ENCODE results near the gene KIZ. TPM values are rescaled to one million over a fixed set of nuclear protein-coding genes. Genes with fewer than 3 reads are reported as not detected.
"Not testable (repeated sequence)": the region's sequence is repeated elsewhere in the genome, so short reads cannot be mapped to it uniquely, and the experiment has no call there.

Gene KIZ
- total RNA-seq, 6 experiments from 2014 or later, result 11.5 to 18.8 (median 14.0) TPM

DNA sequence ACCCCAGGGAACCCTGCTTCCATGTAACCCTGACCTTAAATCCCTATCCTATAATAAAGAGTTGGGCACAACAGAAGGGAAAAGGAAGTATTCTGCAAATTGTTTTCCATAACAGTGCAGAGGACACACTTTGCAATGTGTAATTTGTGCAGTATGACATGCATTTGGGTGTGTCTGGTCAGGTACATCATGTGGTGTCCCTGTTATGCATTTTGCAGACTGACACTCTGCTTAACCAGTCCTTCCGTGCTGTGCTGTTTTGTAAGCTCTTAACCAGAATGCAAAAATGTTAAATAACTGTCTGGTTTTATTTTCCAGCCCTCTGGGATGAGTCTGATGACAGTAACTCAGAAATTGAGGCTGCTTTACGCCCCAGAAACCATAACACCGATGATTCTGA is 120.3 kb downstream of the KIZ start:
- H3K27ac Mint-ChIP-seq, result no peak overlapping the region
- no peaks in the 10 kb centered on the region for H3K36me3 Mint-ChIP-seq (ENCODE audit: low read depth)
- TF ChIP-seq, protein P1, sequence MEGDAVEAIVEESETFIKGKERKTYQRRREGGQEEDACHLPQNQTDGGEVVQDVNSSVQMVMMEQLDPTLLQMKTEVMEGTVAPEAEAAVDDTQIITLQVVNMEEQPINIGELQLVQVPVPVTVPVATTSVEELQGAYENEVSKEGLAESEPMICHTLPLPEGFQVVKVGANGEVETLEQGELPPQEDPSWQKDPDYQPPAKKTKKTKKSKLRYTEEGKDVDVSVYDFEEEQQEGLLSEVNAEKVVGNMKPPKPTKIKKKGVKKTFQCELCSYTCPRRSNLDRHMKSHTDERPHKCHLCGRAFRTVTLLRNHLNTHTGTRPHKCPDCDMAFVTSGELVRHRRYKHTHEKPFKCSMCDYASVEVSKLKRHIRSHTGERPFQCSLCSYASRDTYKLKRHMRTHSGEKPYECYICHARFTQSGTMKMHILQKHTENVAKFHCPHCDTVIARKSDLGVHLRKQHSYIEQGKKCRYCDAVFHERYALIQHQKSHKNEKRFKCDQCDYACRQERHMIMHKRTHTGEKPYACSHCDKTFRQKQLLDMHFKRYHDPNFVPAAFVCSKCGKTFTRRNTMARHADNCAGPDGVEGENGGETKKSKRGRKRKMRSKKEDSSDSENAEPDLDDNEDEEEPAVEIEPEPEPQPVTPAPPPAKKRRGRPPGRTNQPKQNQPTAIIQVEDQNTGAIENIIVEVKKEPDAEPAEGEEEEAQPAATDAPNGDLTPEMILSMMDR (IDR thresholded peaks at IDR 0.05), result no peak
- no peaks in the 10 kb centered on the region for H3K9me3 Mint-ChIP-seq
- no peaks in the 10 kb centered on the region; the same call in 1 of the 2 replicates for H3K27me3 Mint-ChIP-seq (ENCODE audit: insufficient read depth)
- no peak overlapping the region for H3K4me3 Mint-ChIP-seq
- H3K4me1 Mint-ChIP-seq (ENCODE audit: low read depth), result no peaks in the 10 kb centered on the region
- no peak for DNase-seq

DNA sequence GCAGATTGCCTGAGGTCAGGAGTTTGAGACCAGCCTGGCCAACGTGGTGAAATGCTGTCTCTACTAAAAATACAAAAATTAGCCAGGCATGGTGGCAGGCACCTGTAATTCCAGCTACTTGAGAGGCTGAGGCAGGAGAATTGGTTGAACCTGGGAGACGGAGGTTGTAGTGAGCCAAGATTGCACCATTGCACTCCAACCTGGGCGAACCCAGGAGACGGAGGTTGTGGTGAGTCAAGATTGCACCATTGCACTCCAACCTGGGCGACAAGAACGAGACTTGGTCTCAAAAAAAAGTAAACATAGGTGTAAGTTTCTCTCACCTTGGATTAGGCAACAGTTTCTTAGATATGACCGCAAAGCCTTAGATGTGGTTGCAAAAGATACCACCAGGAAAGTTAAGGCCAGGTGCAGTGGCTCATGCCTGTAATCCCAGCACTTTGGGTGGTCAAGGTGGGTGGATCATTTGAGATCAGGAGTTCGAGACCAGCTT is 121.8 kb downstream of the KIZ start:
- H3K36me3 Mint-ChIP-seq (ENCODE audit: low read depth); H3K27ac Mint-ChIP-seq; H3K27me3 Mint-ChIP-seq (ENCODE audit: insufficient read depth); DNase-seq; H3K4me1 Mint-ChIP-seq (ENCODE audit: low read depth); H3K4me3 Mint-ChIP-seq; H3K9me3 Mint-ChIP-seq: not testable (repeated sequence)

DNA sequence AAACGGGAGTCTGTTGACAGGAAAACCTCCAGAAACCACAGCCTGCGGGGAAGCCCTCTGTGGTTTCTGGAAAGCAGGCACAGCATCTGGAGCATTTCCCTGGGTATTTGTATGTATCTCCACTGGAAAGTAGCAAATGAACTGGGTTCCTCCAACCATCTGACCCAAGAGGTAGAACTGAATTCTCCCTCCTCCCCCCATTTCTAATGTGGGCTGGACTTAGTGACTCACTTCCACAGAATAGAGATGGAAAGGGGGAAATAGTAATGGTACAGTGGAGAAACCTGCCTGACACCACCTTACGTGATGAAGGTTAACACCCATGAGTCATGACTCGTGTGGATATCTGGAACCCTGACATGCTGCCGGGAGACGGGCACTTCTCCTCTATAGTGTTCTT is 125.4 kb downstream of the KIZ start:
- TF ChIP-seq, protein P1 (IDR thresholded peaks at IDR 0.05), result no peak
- Mint-ChIP-seq H3K4me3 (no peak overlapping the region), H3K9me3 (no peaks in the 10 kb centered on the region), H3K36me3 (ENCODE audit: low read depth) (no peaks in the 10 kb centered on the region), H3K27me3 (ENCODE audit: insufficient read depth) (no peaks in the 10 kb centered on the region; the same call in 1 of the 2 replicates), H3K27ac (no peak overlapping the region), H3K4me1 (ENCODE audit: low read depth) (no peaks in the 10 kb centered on the region)
- no peak for DNase-seq

DNA sequence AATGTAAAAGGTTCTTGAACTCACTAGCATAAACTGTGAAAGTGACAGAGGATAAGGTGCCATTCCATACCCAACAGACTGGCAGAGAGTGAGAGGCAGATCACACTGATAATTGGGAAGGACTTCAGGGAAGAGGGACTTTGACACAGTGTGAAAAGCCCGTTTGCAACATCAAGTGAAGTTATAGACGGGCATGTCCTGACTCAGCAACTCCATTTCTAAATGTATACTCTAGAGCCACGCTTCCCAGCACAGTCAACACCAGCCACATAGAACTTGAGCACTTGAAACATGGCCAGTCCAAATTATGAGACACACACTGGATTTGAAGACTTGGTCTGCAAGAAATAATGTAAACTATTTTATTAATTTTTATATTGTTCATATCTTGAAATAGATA is 131.3 kb downstream of the KIZ start:
- H3K27ac Mint-ChIP-seq, result no peak overlapping the region
- no peaks in the 10 kb centered on the region for H3K9me3 Mint-ChIP-seq
- H3K36me3 Mint-ChIP-seq (ENCODE audit: low read depth), result no peaks in the 10 kb centered on the region
- H3K4me1 Mint-ChIP-seq (ENCODE audit: low read depth), result no peaks in the 10 kb centered on the region
- no peak for DNase-seq
- TF ChIP-seq, protein P1 (IDR thresholded peaks at IDR 0.05), result no peak
- H3K27me3 Mint-ChIP-seq (ENCODE audit: insufficient read depth), result peaks cover 2% of the 10 kb centered on the region
- H3K4me3 Mint-ChIP-seq, result no peak overlapping the region

DNA sequence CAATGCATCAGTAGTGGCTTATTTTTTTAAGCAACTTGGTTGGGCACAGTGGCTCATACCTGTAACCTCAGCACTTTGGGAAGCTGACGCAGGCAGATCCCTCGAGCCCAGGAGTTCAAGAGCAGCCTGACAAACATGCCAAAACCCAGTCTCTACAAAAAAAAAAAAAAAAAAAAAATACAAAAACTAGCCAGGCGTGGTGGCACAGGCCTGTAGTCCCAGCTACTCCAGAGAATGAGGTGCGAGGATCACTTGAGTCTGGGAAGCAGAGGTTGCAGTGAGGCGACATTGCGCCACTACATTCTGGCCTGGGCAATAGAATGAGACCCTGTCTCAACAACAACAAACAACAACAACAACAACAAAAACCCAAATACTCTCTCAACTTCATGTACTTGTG is 132.5 kb downstream of the KIZ start:
- no peak overlapping the region for H3K4me3 Mint-ChIP-seq
- no peak overlapping the region for H3K27ac Mint-ChIP-seq
- no peaks in the 10 kb centered on the region for H3K4me1 Mint-ChIP-seq (ENCODE audit: low read depth)
- H3K36me3 Mint-ChIP-seq (ENCODE audit: low read depth), result no peaks in the 10 kb centered on the region
- TF ChIP-seq, protein P1 (IDR thresholded peaks at IDR 0.05), result no peak
- no peak for DNase-seq
- H3K9me3 Mint-ChIP-seq, result no peaks in the 10 kb centered on the region
- peaks cover 2% of the 10 kb centered on the region; the same call in 1 of the 2 replicates for H3K27me3 Mint-ChIP-seq (ENCODE audit: insufficient read depth)

DNA sequence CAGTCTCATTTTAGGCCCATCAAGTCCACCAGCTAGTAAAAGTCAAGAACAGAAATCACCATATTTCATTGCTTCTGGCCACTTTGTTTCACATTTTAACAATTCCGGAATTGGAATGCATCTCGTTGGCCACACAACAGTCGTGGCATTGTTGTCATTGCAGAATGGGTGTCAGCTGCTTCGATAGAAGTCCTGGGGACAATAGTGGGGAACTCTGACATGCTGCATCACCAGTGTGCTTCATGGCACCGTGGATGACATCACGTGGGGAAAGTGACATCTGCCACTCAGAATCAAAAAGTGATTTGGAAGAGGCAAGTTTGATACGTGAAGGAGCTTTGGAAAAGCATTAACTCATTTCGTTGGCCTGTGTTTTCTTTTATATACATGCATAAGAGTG is 133.5 kb downstream of the KIZ start:
- peaks cover 4% of the 10 kb centered on the region; the same call in 1 of the 2 replicates for H3K27me3 Mint-ChIP-seq (ENCODE audit: insufficient read depth)

More for the DNA sequence above, 133.5 kb downstream of the KIZ start:
- no peak for DNase-seq
- TF ChIP-seq, protein P1 (IDR thresholded peaks at IDR 0.05), result no peak
- Mint-ChIP-seq H3K27ac (no peak overlapping the region), H3K4me3 (no peak overlapping the region), H3K4me1 (ENCODE audit: low read depth) (no peaks in the 10 kb centered on the region), H3K36me3 (ENCODE audit: low read depth) (no peaks in the 10 kb centered on the region), H3K9me3 (no peaks in the 10 kb centered on the region)
